Epithelial cell of proximal tubule (primary cell): ENCODE measurements around the gene NOSIP. TPM values are rescaled to one million over a fixed set of nuclear protein-coding genes. Genes with fewer than 3 reads are reported as not detected.

Experiments
- DNase-seq: peaks from one replicate; pipeline ENCODE4 v3.0.0-alpha.2; 2011; ENCODE audit warnings: low read depth
- H3K4me3 ChIP-seq: 2 replicates; pipeline ENCODE4 v1.5.1; 2011; ENCODE audit warnings: low read depth, mild to moderate bottlenecking, low read length
- total RNA-seq: library from RNA; depleted of rRNA; stranded (reverse); fragments of >200 nt; gene quantifications from 2 replicates; pipeline ENCODE4 v1.2.3, GENCODE V29; 2015
- TF ChIP-seq, protein P1 (sequence below): conservative IDR thresholded peaks from 2 replicates; pipeline ENCODE4 v1.5.1; 2012; ENCODE audit warnings: low read depth, mild to moderate bottlenecking, low read length

Gene NOSIP
- total RNA-seq, 1 donor from 2014 or later = 82.4 TPM

DNA sequence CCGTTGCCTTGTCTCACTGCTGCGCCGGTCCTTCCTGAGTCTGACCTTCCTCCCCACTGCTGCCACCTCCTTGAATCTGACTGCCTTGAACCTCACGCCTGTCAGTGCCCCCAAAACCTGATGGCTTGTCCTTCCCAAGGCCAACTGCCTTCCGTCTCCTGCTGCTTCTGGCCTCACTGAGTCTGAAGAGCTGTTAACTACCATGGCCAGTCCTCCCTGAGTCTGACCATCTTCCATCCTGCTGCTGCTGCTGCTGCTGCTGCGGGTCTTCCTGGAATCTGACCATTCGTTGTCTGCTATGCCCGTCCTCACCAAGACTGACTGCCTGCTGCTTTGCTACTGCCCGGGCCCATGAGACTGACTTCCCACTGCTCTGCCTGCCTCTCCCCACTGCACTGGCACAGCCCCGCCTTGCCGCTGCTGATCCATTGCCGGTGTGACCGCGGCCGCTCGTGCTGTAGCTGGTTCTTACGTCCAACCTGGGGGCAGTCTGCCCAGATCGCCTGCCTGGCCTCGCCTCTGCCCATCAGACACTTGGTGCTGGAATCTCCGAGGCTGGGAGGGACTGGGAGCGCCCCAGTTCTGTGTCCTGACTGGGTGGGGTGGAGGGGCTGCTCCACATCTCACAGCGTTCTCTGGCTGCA lies 55.4 kb downstream of the NOSIP start:
- TF ChIP-seq, protein P1, sequence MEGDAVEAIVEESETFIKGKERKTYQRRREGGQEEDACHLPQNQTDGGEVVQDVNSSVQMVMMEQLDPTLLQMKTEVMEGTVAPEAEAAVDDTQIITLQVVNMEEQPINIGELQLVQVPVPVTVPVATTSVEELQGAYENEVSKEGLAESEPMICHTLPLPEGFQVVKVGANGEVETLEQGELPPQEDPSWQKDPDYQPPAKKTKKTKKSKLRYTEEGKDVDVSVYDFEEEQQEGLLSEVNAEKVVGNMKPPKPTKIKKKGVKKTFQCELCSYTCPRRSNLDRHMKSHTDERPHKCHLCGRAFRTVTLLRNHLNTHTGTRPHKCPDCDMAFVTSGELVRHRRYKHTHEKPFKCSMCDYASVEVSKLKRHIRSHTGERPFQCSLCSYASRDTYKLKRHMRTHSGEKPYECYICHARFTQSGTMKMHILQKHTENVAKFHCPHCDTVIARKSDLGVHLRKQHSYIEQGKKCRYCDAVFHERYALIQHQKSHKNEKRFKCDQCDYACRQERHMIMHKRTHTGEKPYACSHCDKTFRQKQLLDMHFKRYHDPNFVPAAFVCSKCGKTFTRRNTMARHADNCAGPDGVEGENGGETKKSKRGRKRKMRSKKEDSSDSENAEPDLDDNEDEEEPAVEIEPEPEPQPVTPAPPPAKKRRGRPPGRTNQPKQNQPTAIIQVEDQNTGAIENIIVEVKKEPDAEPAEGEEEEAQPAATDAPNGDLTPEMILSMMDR = no peak
- DNase-seq = no peak
- H3K4me3 ChIP-seq = no peak overlapping the region

DNA sequence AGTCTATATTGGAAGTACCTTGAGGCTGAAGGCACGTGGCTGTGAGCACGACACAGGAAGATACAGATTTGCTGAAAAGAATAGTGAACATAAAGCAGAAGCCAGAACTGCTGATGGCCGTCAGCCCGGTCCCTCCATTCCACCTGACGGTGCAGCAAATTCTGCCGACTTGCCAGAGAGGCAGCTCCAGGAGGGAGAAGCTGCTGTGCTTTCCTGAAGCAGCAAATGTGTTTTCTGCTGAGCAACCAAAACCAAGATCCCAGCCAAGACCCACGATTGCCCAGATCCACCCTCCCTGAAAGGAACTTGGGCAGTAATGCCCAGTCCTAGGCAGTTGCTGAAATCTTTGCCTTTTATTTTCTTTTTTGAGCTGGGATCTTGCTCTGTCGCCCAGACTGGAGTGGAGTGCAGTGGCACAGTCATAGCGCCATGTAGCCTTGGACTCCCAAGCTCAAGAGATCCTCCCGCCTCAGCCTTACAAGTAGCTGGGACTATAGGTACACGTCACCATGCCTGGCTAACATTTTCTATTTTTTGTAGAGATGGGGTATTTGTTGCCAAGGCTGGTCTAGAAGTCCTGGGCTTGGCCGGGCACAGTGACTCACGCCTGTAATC lies 59.5 kb downstream of the NOSIP start:
- DNase-seq = no peak
- H3K4me3 ChIP-seq = no peak overlapping the region
- TF ChIP-seq, protein P1 = no peak

DNA sequence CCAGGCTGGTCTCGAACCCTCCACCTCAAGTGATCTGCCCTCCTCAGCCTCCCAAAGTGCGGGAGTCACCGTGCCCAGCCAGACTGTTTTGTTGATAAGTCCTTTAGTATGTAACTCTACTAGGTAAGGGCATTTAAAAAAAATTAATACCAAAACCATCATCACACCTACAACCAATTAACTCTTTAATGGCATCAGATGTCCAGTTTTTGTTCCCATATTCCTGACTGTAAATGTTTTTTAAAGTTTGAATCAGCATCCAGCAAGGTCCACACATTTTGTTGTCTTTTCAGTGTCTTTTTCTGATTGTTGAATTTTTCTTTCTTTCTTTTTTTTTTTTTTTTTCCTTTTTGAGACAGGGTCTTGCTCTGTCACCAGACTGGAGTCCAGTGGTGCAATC lies 62.3 kb downstream of the NOSIP start:
- H3K4me3 ChIP-seq = no peak overlapping the region
- no peak for DNase-seq
- TF ChIP-seq, protein P1 = no peak

DNA sequence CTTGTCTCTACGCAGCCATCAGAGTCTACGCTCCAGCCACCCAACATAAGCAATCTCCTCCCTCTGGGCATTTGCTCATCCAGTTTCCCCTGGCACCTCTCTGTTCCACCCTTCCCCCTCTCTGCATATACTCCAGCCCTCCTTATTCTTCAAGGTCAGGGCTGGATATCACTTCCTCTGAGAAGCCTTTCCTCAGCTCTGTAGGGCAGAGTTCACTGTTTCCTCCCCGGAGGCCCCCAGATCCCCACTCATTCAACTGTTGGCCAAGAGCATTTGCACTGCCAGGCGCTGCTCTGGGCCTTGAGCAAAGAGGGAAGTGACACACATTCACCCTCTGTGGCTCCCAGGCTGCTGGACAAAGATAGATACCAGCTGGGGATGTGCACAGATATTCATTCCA lies 64.6 kb downstream of the NOSIP start:
- TF ChIP-seq, protein P1 = no peak
- H3K4me3 ChIP-seq = no peak overlapping the region
- no peak for DNase-seq

DNA sequence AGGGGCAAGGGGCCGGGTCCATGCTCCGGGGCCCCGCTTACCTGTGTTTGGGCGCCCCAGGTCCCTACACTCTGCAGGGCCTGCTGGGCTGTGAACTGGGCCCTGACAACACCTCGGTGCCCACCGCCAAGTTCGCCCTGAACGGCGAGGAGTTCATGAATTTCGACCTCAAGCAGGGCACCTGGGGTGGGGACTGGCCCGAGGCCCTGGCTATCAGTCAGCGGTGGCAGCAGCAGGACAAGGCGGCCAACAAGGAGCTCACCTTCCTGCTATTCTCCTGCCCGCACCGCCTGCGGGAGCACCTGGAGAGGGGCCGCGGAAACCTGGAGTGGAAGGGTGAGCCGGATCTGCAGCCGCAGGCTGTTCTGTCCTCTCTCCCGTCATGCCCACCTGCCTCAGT lies 66.2 kb downstream of the NOSIP start:
- peak overlapping the region; percentile 68 for H3K4me3 ChIP-seq
- TF ChIP-seq, protein P1 = no peak

DNA sequence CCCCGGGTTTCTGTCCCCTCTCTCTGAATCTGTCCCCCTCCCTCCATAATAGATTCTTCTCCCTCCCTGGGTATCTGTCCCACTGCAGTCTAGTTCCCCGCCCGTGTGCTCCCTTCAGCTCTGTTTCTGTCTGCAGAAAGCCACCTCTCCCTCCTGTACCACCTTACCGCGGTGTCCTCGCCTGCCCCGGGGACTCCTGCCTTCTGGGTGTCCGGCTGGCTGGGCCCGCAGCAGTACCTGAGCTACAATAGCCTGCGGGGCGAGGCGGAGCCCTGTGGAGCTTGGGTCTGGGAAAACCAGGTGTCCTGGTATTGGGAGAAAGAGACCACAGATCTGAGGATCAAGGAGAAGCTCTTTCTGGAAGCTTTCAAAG lies 66.6 kb downstream of the NOSIP start:
- no peak for DNase-seq
- H3K4me3 ChIP-seq = peak overlapping the region; percentile 68
- TF ChIP-seq, protein P1 = no peak

More for the DNA sequence above, 66.2 kb downstream of the NOSIP start:
- no peak for DNase-seq
